ENCODE data around the gene MAFB.
A peak's percentile ranks its signal among the peaks of the same experiment; 100 is the strongest.
"Not testable (repeated sequence)": the region's sequence is repeated elsewhere in the genome, so short reads cannot be mapped to it uniquely, and the experiment has no call there.

The MAFB gene

DNA sequence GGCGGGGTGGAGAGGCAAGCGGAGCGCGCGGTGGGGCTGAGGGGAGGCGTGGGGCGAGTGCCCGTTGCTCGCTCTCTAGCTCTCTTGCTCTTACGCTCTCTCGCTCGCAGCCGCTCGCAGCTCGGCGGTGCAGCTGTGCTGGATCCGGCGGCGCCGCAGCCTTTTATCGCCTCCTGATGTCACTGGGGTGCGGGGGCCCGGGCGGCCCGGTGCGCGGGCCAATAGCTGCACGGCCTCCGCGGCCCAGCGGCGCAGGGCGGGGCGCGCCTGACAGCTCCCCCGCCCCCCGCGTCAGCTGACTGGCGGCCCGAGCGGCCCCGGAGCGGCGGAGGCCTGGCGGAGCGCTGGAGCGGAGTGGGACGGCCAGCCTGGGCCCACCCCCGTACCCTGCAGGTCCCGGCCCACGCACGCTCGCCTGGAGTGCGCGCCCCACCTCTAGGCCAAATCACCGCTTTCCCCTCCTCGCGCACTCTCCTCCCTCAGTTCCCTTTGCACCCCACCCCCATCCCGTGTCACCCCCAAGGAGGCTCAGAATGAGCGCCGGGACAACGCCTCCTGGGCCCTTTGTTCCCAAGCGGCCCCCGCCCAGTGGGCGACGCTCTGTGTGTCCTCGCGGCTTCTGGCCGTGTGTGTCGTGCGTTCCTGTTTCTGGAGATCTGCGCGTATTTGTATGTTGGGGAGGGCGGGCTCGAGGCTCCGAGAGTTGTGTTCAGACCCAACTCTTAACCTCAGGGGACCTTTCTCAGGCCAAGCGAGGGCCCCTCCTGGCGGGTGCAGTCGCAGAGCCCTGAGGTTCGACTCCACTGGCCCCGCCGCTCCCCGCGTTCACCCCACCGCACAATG lies at the start of gene MAFB:
MAFB (minus strand) TSS at position 137 of the 843 bp plus-strand sequence. CDS start 386 bp downstream, outside the sequence.
- H3K4me3 ChIP-seq (ENCODE audit: low read depth, low read length), result peak within 1 kb of the TSS; percentile 56

DNA sequence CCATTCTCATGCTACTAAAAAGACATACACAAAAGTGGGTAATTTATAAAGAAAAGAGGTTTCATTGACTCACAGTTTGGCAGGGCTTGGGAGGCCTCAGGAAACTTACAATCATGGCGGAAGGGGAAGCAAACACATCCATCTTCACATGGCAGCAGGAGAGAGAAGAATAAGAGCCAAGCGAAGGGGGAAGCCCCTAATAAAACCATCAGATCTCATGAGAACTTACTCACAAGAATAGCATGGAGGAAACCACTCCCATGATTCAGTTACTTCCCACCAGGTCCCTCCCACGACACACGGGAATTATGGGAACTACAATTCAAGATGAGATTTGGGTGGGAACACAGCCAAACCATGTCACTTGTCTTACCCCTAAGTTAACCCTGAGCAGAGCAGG lies 47.4 kb upstream of the MAFB start:
- not testable (repeated sequence) for H3K4me3 ChIP-seq (ENCODE audit: low read depth, low read length)

DNA sequence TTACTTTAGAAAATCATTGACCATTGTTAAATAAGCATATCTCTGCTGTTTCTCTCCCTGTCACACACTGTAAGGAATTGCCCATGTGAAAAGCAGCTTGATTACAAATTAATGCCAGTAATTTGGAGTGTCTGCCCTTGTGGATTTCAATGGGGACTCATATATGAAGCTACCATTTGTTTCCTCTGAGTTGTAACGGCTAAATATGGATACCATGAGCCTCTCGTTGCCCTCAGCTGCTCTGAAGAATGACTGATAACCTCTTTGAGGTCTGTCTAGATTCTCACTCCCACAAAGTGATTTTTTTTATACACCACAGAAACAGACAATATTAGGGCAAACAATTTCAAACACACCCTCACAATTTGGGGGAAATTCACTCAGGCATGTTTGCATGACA lies 40.0 kb upstream of the MAFB start:
- H3K4me3 ChIP-seq (ENCODE audit: low read depth, low read length), result no peak overlapping the region

DNA sequence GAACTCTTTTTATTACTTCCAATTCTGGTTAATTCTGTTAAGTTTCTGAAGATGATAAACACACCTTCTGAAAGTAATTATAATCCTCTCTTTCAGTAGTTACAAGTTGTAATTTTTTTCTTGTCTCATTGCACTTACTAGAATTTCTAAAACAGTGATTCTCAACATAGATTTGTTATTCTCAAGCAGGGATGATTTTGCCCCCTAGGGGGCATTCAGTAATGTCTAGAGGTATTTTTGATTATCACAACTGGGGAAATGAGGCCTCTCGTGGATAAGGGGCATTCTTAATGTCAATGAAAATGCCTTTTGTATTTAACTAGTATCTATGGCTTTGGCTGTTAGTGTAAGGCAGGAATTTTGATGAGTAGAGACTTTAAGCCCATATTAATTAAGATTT lies 39.4 kb upstream of the MAFB start:
- no peak overlapping the region for H3K4me3 ChIP-seq (ENCODE audit: low read depth, low read length)

DNA sequence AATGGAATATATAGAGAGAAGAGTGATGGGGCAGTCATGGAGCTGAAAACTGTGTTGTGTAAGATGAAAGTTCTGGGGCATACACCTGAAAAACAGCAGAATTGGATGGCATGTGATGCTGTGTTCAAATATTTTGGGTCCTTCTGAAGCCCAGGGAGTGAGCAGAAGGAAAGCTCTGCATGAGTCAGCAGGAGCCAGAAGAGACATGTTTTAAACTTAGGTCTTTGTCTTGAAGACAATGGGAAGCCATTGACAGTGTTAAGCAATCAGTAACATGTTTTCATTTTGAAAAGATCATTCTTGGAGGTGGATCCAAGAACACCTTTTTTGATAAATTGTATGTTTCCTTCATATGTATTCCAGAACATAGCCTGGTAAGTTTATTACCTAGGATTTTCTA lies 38.9 kb upstream of the MAFB start:
- H3K4me3 ChIP-seq (ENCODE audit: low read depth, low read length), result no peak overlapping the region

DNA sequence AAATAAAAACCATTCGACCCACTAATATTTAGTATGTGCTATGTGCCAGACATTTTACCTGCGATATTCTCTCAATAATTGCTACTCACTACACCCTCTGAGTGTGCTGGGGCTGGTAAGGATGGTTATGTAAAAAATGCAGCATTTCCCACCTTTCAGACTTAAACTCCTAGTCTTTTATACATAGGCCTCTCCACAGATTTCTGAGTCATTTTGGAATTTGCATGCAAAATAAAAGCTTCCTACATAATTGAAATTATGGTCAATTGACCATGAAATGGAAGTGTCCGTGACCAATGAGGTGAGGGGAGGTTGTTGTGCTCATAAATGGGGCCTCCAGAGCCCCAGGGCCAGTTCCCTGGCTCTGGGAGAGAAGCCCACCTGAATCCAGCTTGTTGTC lies 37.7 kb upstream of the MAFB start:
- no peak overlapping the region for H3K4me3 ChIP-seq (ENCODE audit: low read depth, low read length)

DNA sequence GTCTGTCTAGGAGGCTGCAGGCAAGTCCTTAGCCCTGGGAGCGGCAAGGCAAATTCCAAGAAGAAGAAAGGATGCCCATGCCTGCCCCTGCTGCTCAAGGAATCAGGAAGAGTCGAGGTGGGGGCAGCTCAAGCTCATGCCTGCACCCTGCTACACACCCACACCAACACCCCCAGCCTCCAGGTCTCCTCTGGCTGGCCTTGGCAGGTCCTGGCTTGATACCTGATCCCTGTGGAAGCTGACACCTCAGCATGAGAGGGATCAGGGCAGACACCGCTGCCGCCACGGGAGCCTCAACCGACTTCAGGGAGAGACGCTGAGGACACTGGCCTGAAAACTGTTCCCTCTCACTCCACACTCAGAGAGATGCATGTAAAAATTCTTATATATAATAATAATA lies 35.5 kb upstream of the MAFB start:
- H3K4me3 ChIP-seq (ENCODE audit: low read depth, low read length), result no peak overlapping the region

DNA sequence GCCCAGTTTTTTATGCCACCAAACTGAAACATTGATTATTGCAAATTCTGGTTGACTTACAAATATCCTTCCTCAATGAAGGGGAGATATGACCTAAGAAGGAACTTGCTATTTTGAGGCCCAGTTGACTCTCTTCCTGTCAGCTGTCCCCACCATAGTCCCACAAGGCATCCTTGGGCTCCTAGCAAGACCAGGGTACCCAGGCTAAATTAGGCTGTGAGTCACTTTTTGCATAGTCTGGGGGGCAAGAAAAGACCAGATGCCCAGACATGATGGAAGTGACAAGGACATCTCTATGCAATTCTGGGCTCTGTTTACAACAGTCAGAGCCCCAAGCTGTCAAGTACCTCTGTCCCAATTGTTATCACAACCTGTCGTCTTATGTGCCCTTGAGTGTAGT lies 31.8 kb upstream of the MAFB start:
- H3K4me3 ChIP-seq (ENCODE audit: low read depth, low read length), result no peak overlapping the region

DNA sequence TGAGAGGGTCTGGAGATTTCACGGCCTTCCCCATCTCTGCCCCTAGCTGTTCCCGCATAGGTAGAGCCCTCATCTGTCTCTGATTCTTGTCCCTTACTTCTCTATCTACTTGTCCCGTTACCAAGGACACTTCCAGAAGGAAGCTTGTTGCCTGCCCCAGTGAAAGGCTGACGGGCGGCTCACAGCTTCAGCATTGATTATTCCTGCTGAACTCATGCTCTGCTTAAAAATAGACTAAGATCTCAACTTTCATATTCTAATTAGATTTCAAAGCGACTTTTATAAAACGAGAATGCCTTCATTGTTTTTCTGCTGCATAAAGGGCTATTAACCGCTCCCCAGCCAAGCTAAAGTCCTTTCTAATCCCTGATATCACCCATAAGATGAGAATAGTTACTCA lies 31.1 kb upstream of the MAFB start:
- no peak overlapping the region for H3K4me3 ChIP-seq (ENCODE audit: low read depth, low read length)

DNA sequence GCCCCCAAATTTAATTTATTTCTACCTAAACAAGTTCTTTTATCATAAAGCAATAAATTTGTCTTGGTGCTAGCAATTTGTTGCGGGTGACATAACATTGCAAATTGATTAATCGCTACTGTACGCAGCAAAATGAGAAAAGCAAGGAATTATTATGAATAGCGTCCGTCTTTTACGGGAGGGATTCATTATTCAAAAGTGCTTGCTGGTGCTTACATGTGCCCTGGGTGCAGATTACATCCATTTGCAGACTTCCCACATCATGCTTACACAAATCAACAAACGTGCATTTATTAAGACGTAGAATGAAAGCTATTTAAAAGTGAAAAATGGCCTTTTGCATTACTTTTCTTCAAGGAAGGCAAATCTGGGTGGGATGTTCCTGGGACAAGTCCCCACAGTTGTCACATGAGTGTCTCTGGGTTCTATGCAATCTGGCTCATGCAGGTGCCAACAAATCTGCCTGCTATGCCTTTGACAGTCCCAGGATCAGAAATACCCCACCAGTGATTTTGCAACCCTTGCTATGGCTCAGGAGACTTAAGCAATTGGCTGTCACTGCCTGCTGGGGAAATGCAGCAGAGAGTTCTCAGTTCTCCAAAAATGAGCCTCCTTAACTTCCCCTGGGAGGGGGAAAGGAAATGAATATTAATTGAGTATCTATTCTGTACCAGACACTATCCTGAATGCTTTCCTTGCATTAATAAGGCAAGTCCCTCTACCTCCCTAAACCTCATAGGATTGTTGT lies 30.1 kb upstream of the MAFB start:
- H3K4me3 ChIP-seq (ENCODE audit: low read depth, low read length), result no peak overlapping the region

DNA sequence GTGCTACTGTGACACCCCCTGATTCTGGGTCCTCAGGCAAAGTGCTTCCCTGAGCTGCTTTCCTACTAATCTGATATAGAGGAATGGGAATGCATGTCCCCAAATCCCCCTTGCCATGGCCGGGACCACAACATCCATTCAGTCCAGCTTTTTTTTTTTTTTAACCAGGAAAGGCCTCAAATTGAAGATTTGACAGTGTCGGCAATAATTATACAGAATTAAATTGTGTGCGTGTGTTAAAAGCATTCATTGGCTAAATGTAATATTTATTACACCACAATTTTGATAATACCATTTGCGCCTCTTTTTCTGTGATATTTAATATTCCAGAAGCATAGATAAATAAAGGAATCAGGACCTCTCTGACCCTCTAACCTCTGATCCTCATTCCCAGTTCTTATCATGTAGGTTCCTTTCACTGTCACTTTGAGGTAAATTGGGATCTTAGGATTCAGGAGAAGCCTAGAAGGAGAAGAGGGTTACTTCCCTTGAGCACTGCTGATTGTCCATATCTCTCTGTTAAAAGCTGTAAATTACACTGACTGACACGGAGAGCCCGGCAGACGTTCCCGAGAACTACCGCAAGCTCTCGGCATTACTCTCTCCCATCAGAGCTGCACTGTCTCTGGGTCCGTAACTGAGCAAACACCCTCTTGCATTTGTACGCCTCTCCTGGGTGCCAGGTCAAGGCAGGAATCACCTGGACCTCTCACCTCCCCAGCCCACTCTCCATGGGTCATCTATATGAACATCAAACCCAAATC lies 29.4 kb upstream of the MAFB start:
- no peak overlapping the region for H3K4me3 ChIP-seq (ENCODE audit: low read depth, low read length)

DNA sequence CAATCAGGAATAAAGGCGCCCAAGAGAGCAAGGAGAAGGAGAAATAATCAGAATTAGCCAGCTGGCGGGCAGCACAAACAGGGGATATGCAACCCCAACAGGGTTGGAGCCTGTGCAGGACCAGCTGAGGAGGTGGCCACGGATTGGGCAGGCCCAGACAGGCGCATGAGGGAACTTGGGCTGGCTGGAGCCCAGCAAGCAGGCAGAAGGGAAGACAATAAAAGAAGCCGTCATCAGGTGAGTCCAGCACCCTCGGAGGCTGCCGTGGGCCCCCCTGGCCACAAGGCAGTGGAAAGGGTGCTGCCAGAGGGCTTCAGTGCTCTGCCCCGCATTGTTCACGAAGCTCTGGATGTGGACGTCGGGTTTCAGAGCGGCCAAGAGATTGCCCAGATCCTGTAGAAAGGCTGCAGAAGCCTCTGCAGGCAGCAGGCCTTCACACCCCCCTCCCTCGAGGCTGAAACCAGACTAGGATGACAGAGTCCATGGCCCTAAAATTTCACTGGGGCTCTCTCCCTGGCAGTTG lies 28.4 kb upstream of the MAFB start:
- H3K4me3 ChIP-seq (ENCODE audit: low read depth, low read length), result no peak overlapping the region

DNA sequence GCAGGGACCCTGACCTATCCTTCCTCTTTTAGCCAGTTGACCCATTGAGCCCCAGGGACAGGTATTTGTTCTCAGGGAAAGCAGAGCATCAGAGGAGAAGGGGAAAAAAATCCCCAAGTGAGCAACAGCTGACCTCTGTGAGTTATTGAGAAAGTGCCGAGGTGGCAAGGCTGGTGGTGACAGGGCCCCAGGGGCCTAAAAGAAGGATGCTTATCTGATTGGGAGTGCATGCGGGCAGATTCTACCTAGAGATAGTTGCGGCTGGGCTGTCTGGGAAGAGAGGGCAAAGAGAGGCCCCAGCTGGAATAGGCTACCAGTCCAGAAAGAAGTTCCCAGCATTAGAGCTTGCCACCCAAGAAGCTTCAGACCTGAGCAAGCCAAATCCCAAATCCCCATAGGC lies 26.5 kb upstream of the MAFB start:
- no peak overlapping the region for H3K4me3 ChIP-seq (ENCODE audit: low read depth, low read length)

DNA sequence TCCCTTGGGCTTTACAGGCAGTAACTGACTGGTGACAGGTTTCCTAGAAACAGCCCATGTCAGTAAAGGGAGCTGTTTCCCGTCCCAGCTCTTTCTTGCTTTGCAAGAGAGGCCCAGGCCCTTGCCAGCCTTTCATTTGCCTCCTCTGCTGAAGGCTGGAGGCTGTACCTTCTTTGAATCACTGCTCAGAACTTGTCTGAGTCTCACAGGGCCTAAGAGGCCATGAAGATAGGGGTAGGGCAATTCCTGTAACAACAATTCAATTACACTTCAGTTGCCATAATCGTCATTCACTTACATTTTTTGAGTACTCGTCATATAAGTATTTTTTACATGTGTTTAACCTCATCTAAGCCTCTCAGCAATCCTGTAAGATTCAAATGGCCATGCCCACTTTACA lies 25.9 kb upstream of the MAFB start:
- H3K4me3 ChIP-seq (ENCODE audit: low read depth, low read length), result no peak overlapping the region

DNA sequence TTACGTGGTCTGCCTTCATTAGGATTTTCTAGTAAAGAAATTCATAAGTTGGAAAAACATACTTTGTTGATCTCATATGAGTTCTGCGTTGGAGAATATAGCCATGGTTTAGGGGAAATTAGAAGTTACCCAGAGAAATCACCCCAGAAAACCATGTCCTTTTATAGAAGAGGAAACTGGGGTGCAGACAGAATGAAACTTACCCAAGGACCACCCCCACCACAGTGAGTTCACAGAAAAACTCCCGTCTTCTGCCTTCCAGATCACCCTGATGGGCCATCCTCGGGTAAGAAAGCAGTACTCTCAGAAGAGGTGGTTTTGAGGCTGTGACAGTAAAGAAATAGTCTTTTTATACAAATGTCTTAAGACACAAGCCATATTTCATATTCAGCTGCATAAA lies 25.1 kb upstream of the MAFB start:
- H3K4me3 ChIP-seq (ENCODE audit: low read depth, low read length), result no peak overlapping the region

DNA sequence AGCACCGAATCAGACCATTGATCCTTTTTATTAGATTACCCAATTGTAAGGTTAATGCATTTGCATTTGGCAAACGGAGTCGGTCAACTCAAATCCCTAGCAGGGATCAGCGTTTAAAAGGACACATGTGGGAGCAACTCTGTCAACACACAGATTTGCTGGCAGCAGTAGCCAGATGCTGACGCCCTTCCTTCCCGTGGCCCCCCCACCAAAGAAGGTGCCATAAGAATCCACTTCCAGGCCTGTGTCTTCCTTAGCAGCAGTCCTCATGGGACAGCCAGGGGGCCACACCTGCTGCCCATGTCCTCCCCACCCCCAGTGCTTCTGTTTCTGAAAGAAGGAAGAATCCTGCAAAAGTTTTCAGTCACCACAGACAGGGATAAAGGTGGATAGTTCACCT lies 24.5 kb upstream of the MAFB start:
- no peak overlapping the region for H3K4me3 ChIP-seq (ENCODE audit: low read depth, low read length)

DNA sequence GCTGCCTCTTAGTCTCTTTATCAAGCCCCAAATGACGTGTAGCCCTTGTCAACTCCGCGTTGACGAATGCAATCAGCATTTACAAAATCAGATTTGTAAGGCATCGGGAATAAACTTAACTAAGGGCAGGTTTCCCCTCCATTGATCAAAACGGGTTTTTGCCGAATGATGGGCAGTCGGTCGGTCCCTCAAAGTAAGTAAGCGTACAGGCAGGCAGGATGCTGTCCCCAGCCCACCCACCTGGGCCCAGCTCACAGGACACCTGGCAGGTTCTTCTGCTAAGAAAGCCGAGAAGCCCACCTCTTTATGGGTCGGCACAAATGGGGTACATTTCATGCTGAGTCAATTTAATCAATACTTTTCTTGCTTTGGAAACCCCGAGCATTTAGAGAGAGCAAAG lies 22.0 kb upstream of the MAFB start:
- H3K4me3 ChIP-seq (ENCODE audit: low read depth, low read length), result no peak overlapping the region

DNA sequence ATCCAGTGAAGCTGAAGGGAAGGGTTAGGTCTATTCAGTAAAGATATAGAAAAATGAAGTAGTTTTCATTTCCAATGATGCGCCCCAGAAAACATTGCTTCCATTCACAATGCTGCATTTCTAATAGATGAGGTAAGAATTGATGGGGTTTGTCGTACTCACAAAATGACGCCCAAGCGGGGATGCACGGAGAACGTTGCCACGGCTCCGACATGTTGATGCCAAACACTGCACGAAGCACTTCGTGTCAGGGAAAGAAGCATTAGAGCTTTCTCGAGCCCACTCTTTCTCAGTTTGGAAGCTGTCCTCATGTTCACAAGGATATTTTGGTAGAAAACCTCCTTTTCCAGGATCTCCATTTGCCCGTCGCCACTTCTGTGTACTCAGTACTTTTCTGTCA lies 21.6 kb upstream of the MAFB start:
- no peak overlapping the region for H3K4me3 ChIP-seq (ENCODE audit: low read depth, low read length)

DNA sequence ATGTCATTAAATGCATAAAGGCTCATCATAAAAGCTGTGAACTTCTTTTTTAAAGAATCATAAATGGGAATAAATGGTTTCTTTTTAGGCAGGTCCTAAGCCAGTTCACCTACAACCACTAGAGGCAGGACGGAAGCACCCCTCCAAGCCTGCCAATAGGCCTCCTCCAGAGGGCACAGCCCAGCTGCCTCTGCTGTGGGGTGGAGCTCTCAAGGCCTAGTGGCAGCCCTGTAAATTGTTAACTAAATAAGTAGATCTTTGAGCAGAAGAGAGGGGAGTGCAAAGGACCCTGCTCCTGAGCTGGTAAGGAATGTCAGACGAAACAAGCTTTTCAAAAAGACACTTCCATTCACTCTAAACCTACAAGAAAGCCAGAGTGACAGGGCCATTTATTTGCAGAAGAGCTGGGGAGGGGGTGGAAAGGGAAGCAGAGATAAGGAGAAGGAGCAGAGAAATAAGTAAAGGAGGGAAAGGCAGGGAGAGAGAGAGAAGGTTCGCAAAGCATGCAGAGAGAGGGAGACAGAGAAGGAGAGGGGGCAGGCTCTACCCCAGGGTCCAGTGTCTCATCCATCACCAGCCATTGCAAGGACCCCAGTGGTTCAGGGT lies 18.0 kb upstream of the MAFB start:
- H3K4me3 ChIP-seq (ENCODE audit: low read depth, low read length), result no peak overlapping the region

DNA sequence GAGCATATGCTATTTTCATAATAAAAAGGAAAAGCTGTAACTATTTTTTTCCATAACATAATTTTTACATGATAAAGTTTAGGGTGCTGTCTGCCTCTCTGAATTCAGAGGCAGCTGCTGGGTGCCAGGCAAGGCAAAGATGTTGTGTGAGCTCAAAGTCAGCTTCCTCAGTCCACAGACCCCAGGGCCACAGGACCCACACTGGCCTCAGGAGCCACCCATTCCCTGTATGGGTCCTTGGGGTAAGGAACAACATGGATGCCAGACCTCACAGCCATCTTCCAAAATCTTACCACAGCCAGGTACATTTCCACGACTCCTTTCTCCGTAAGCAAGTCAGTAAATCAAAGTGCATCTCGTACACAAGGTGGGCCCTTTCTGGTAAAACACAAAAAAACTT lies 16.4 kb upstream of the MAFB start:
- no peak overlapping the region for H3K4me3 ChIP-seq (ENCODE audit: low read depth, low read length)

DNA sequence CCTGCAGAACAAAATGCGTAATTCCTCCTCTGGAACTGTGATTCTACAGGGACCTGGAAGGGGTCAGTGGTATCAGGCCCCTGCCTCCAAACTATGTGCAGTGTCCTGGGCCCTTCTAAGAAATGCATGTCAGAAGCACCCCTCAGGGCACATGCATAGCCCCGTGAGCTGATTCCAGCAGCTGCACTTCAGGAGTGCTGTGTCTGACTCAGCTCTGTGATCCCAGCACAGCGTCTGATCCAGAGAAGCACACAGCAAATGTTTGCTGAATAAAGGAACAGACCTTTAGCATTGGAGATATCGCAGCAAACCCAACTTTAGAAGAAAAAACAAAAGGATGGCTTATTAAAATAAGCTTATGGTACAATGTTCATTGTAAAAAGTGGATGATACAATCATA lies 15.8 kb upstream of the MAFB start:
- H3K4me3 ChIP-seq (ENCODE audit: low read depth, low read length), result no peak overlapping the region
